Karpas-422 (cell line): ENCODE data around the gene IRS1. TPM values are rescaled to one million over a fixed set of nuclear protein-coding genes. Genes with fewer than 3 reads are reported as not detected.

ENCODE experiments used
- DNase-seq: peaks from one replicate; pipeline ENCODE4 v3.0.0-alpha.2; 2015
- H2AFZ ChIP-seq: fragments of 200-600 bp; sonication (generic); 2 replicates; pipeline ENCODE4 v1.6.1; 2014; ENCODE audit warnings: antibody characterized with exemption, low read length, mixed read lengths
- H3K27ac ChIP-seq: fragments of 200-600 bp; sonication (generic); 2 replicates; pipeline ENCODE4 v1.5.1; 2014; ENCODE audit warnings: mild to moderate bottlenecking, low read length, moderate library complexity
- H3K27me3 ChIP-seq: fragments of 200-600 bp; sonication (generic); 2 replicates; pipeline ENCODE4 v1.6.1; 2014; ENCODE audit warnings: low read length, mixed read lengths
- H3K36me3 ChIP-seq: fragments of 200-600 bp; sonication (generic); 2 replicates; pipeline ENCODE4 v1.6.1; 2014; ENCODE audit warnings: low read length, mixed read lengths; ENCODE audit not compliant: insufficient read depth
- H3K4me1 ChIP-seq: fragments of 200-600 bp; sonication (generic); 2 replicates; pipeline ENCODE4 v1.6.1; 2014; ENCODE audit warnings: mild to moderate bottlenecking, low read length, mixed read lengths
- H3K4me2 ChIP-seq: fragments of 200-600 bp; sonication (generic); 2 replicates; pipeline ENCODE4 v1.6.1; 2014; ENCODE audit warnings: low read length, low read depth, mild to moderate bottlenecking; ENCODE audit not compliant: poor library complexity, severe bottlenecking
- H3K4me3 ChIP-seq: fragments of 200-600 bp; sonication (generic); 2 replicates; pipeline ENCODE4 v1.5.1; 2014; ENCODE audit warnings: mild to moderate bottlenecking, antibody characterized with exemption, low read length, mixed read lengths
- H3K79me2 ChIP-seq: fragments of 200-600 bp; sonication (generic); 2 replicates; pipeline ENCODE4 v1.6.1; 2014; ENCODE audit warnings: mild to moderate bottlenecking, low read length, mixed read lengths
- H3K9ac ChIP-seq: fragments of 200-600 bp; sonication (generic); 2 replicates; pipeline ENCODE4 v1.6.0; 2014; ENCODE audit warnings: low read length
- H3K9me2 ChIP-seq: fragments of 200-600 bp; sonication (generic), shearing (Covaris generic); replicated peaks from 2 replicates; pipeline ENCODE4 v1.6.0; 2014; ENCODE audit warnings: mild to moderate bottlenecking, low read length, moderate library complexity; ENCODE audit not compliant: insufficient read depth
- H3K9me3 ChIP-seq: fragments of 300-700, 200-600 bp; sonication (generic); 2 replicates; pipeline ENCODE4 v1.6.1; 2014; ENCODE audit warnings: low read length, mixed read lengths
- H4K20me1 ChIP-seq: fragments of 200-600 bp; sonication (generic); 2 replicates; pipeline ENCODE4 v1.6.1; 2014; ENCODE audit warnings: mild to moderate bottlenecking, antibody characterized with exemption, low read length, low read depth; ENCODE audit not compliant: insufficient read depth
- total RNA-seq: library from RNA; depleted of rRNA; stranded (reverse); fragments of >200 nt; shearing (Covaris generic); gene quantifications from 2 replicates; pipeline ENCODE4 v1.2.3, GENCODE V29; 2014; ENCODE audit warnings: low replicate concordance

Gene IRS1
- total RNA-seq, 1 experiment from 2014 or later, result 3.5 TPM

- Histone ChIP-seq H3K9me3 (no peaks in the 10 kb centered on the region), H2AFZ (no peak overlapping the region), H3K9ac (no peak overlapping the region), H3K27me3 (no peaks in the 10 kb centered on the region), H3K4me2 (no peak overlapping the region), H3K4me1 (no peaks in the 10 kb centered on the region), H3K9me2 (no peaks in the 10 kb centered on the region), H3K36me3 (no peaks in the 10 kb centered on the region), H4K20me1 (no peaks in the 10 kb centered on the region), H3K79me2 (no peaks in the 10 kb centered on the region), H3K27ac (no peak overlapping the region), H3K4me3 (no peak overlapping the region)
- no peak for DNase-seq
Observed at GRCh38 chr2:226726546-226726945, 73.1 kb downstream of the IRS1 start.

GRCh38 chr2:226725126-226725860, 74.3 kb downstream of the IRS1 start:
- Histone ChIP-seq H3K4me2 (no peak overlapping the region), H4K20me1 (no peaks in the 10 kb centered on the region), H2AFZ (no peak overlapping the region), H3K4me1 (no peaks in the 10 kb centered on the region), H3K9me2 (no peaks in the 10 kb centered on the region), H3K27me3 (no peaks in the 10 kb centered on the region), H3K9ac (no peak overlapping the region), H3K9me3 (no peaks in the 10 kb centered on the region), H3K36me3 (no peaks in the 10 kb centered on the region), H3K27ac (no peak overlapping the region), H3K79me2 (no peaks in the 10 kb centered on the region), H3K4me3 (no peak overlapping the region)
- DNase-seq, result no peak

GRCh38 chr2:226721541-226721940, 78.1 kb downstream of the IRS1 start:
- Histone ChIP-seq H2AFZ (no peak overlapping the region), H3K27me3 (no peaks in the 10 kb centered on the region), H3K36me3 (no peaks in the 10 kb centered on the region), H3K9me2 (no peaks in the 10 kb centered on the region), H3K4me3 (no peak overlapping the region), H4K20me1 (no peaks in the 10 kb centered on the region), H3K9ac (no peak overlapping the region), H3K4me2 (no peak overlapping the region), H3K9me3 (no peaks in the 10 kb centered on the region), H3K79me2 (no peaks in the 10 kb centered on the region), H3K27ac (no peak overlapping the region), H3K4me1 (no peaks in the 10 kb centered on the region)
- DNase-seq, result no peak

GRCh38 chr2:226720948-226721347, 78.7 kb downstream of the IRS1 start:
- Histone ChIP-seq H3K27me3 (no peaks in the 10 kb centered on the region), H3K27ac (no peak overlapping the region), H3K36me3 (no peaks in the 10 kb centered on the region), H3K9ac (no peak overlapping the region), H3K79me2 (no peaks in the 10 kb centered on the region), H3K9me2 (no peaks in the 10 kb centered on the region), H3K4me1 (no peaks in the 10 kb centered on the region), H4K20me1 (no peaks in the 10 kb centered on the region), H3K4me2 (no peak overlapping the region), H3K9me3 (no peaks in the 10 kb centered on the region), H2AFZ (no peak overlapping the region), H3K4me3 (no peak overlapping the region)
- DNase-seq, result no peak

- H3K27me3 ChIP-seq, result no peaks in the 10 kb centered on the region
- no peak overlapping the region for H3K4me2 ChIP-seq
- H3K4me3 ChIP-seq, result no peak overlapping the region
- DNase-seq, result no peak
- H3K4me1 ChIP-seq, result no peaks in the 10 kb centered on the region
- H3K9ac ChIP-seq, result no peak overlapping the region
- no peak overlapping the region for H2AFZ ChIP-seq
- H3K9me2 ChIP-seq, result no peaks in the 10 kb centered on the region
- H3K36me3 ChIP-seq, result no peaks in the 10 kb centered on the region
- no peaks in the 10 kb centered on the region for H3K79me2 ChIP-seq
- H3K9me3 ChIP-seq, result no peaks in the 10 kb centered on the region
- no peaks in the 10 kb centered on the region for H4K20me1 ChIP-seq
- H3K27ac ChIP-seq, result no peak overlapping the region
Observed at GRCh38 chr2:226717719-226718118, 81.9 kb downstream of the IRS1 start.

GRCh38 chr2:226716126-226716525, 83.5 kb downstream of the IRS1 start:
- Histone ChIP-seq H3K27me3 (no peaks in the 10 kb centered on the region), H2AFZ (no peak overlapping the region)
- no peak for DNase-seq

GRCh38 chr2:226715347-226715990, 84.2 kb downstream of the IRS1 start:
- Histone ChIP-seq H3K9ac (no peak overlapping the region), H3K4me2 (no peak overlapping the region), H3K4me1 (no peaks in the 10 kb centered on the region), H3K9me3 (no peaks in the 10 kb centered on the region), H2AFZ (no peak overlapping the region), H3K79me2 (no peaks in the 10 kb centered on the region), H3K27me3 (no peaks in the 10 kb centered on the region), H4K20me1 (no peaks in the 10 kb centered on the region), H3K27ac (no peak overlapping the region), H3K9me2 (no peaks in the 10 kb centered on the region), H3K4me3 (no peak overlapping the region), H3K36me3 (no peaks in the 10 kb centered on the region)
- no peak for DNase-seq

More at GRCh38 chr2:226716126-226716525, 83.5 kb downstream of the IRS1 start:
- H3K4me3 ChIP-seq, result no peak overlapping the region
- no peaks in the 10 kb centered on the region for H3K4me1 ChIP-seq
- H3K79me2 ChIP-seq, result no peaks in the 10 kb centered on the region
- no peaks in the 10 kb centered on the region for H3K9me2 ChIP-seq
- no peaks in the 10 kb centered on the region for H4K20me1 ChIP-seq
- no peak overlapping the region for H3K27ac ChIP-seq
- H3K36me3 ChIP-seq, result no peaks in the 10 kb centered on the region
- no peaks in the 10 kb centered on the region for H3K9me3 ChIP-seq
- no peak overlapping the region for H3K9ac ChIP-seq
- no peak overlapping the region for H3K4me2 ChIP-seq

- H3K9ac ChIP-seq, result no peak overlapping the region
- no peak for DNase-seq
- H3K9me3 ChIP-seq, result no peaks in the 10 kb centered on the region
- H3K27ac ChIP-seq, result no peak overlapping the region
- H3K9me2 ChIP-seq, result no peaks in the 10 kb centered on the region
- no peak overlapping the region for H2AFZ ChIP-seq
- H3K4me1 ChIP-seq, result no peaks in the 10 kb centered on the region
- H3K36me3 ChIP-seq, result no peaks in the 10 kb centered on the region
- no peaks in the 10 kb centered on the region for H3K79me2 ChIP-seq
- H3K4me2 ChIP-seq, result no peak overlapping the region
- H3K27me3 ChIP-seq, result no peaks in the 10 kb centered on the region
- H3K4me3 ChIP-seq, result no peak overlapping the region
- H4K20me1 ChIP-seq, result no peaks in the 10 kb centered on the region
Observed at GRCh38 chr2:226712941-226713340, 86.7 kb downstream of the IRS1 start.
